Caco-2 (cell line): Measurements from ENCODE around the gene ARHGEF33. TPM values are rescaled to one million over a fixed set of nuclear protein-coding genes. Genes with fewer than 3 reads are reported as not detected.

Experiments used
- BruUV-seq: library from RNA; stranded (reverse); fragments of 400-500 nt; replicated peaks from 2 replicates; lab custom pipeline; 2021; lab: Mats Ljungman, UMichigan
- CTCF ChIA-PET: fragments of 300-600 bp; sonication (Branson Sonifier 250); formaldehyde crosslinking; loops from one replicate; lab custom pipeline; 2022; ENCODE audit warnings: antibody characterized with exemption; lab: Charles Lee
- POLR2A ChIA-PET: fragments of 300-600 bp; sonication (Branson Sonifier 250); formaldehyde crosslinking; loops from one replicate; lab custom pipeline; 2022; ENCODE audit warnings: antibody characterized with exemption; lab: Charles Lee
- DNase-seq, 2 experiments: peaks; one replicate each; pipeline versions ENCODE4 v3.0.0 to v3.0.0-alpha.2; 2020 to 2022
- H3K27me3 ChIP-seq: replicated peaks from 2 replicates; pipeline ENCODE4 v1.6.0; 2011; ENCODE audit warnings: low read length; ENCODE audit not compliant: control insufficient read depth, insufficient read depth
- H3K36me3 ChIP-seq: 2 replicates; pipeline ENCODE4 v1.5.1; 2011; ENCODE audit warnings: low read length; ENCODE audit not compliant: control insufficient read depth, insufficient read depth
- H3K4me1 ChIP-seq: fragments of 250-450 bp; sonication (Bioruptor Pico); 2 replicates; pipeline ENCODE4 v1.5.1; 2020; ENCODE audit warnings: mild to moderate bottlenecking
- H3K4me3 ChIP-seq: 2 replicates; pipeline ENCODE4 v1.5.1; 2011; ENCODE audit warnings: low read depth, mild to moderate bottlenecking, control low read depth, low read length
- H3K9me3 ChIP-seq: fragments of 250-450 bp; sonication (Bioruptor Pico); 2 replicates; pipeline ENCODE4 v1.5.1; 2020; ENCODE audit warnings: mild to moderate bottlenecking, moderate library complexity
- H3K27ac Mint-ChIP-seq: one replicate; pipeline ENCODE4 v1.8.0; 2022; ENCODE audit warnings: mixed read lengths; ENCODE audit not compliant: unreplicated experiment
- H3K27me3 Mint-ChIP-seq: one replicate; pipeline ENCODE4 v1.8.0; 2022; ENCODE audit warnings: mixed read lengths; ENCODE audit not compliant: insufficient read depth, unreplicated experiment
- H3K36me3 Mint-ChIP-seq: one replicate; pipeline ENCODE4 v1.8.0; 2022; ENCODE audit warnings: mild to moderate bottlenecking, mixed read lengths; ENCODE audit not compliant: insufficient read depth, unreplicated experiment
- H3K4me1 Mint-ChIP-seq: one replicate; pipeline ENCODE4 v1.8.0; 2022; ENCODE audit warnings: low read depth, mixed read lengths; ENCODE audit not compliant: unreplicated experiment
- H3K4me3 Mint-ChIP-seq: one replicate; pipeline ENCODE4 v1.8.0; 2022; ENCODE audit warnings: mild to moderate bottlenecking, moderate library complexity, mixed read lengths; ENCODE audit not compliant: unreplicated experiment
- H3K9me3 Mint-ChIP-seq: one replicate; pipeline ENCODE4 v1.8.0; 2022; ENCODE audit warnings: mixed read lengths; ENCODE audit not compliant: unreplicated experiment
- CTCF ChIP-seq, 2 experiments: fragments of 200-600 bp in 1 of 2; IDR thresholded peaks; 1 replicate in 1 of 2; 2 replicates in 1 of 2; pipeline versions ENCODE4 v1.5.1 to v1.8.0; 2011 to 2022; ENCODE audit warnings: antibody characterized with exemption in 1 of 2, control low read depth in 1 of 2, inconsistent platforms in 1 of 2, low read depth in 1 of 2, low read length in 1 of 2, mild to moderate bottlenecking in 1 of 2, moderate library complexity in 1 of 2; ENCODE audit not compliant: insufficient read depth in 1 of 2, severe bottlenecking in 1 of 2, unreplicated experiment in 1 of 2
- intact Hi-C: fragments of 100-400 bp; cut with micrococcal nuclease; formaldehyde crosslinking; loops from one replicate; pipeline ENCODE4 v1.10.0; 2022; ENCODE audit not compliant: unreplicated experiment
- total RNA-seq: library from RNA; stranded (reverse); gene quantifications from 2 replicates; pipeline ENCODE4 v1.2.3, GENCODE V29; 2022

Gene ARHGEF33
- total RNA-seq, 1 experiment from 2014 or later, result not detected

- H3K27me3 ChIP-seq, result no peaks in the 10 kb centered on the region
- BruUV-seq, result no TSS peak
Measured at GRCh38 chr2:38957972-38958371, 68.3 kb downstream of the ARHGEF33 start.

GRCh38 chr2:38959466-38959865 lies 69.8 kb downstream of the ARHGEF33 start:
- no peaks in the 10 kb centered on the region for H3K4me1 ChIP-seq
- no peak for DNase-seq
- H3K36me3 Mint-ChIP-seq, result no peaks in the 10 kb centered on the region
- no peaks in the 10 kb centered on the region for H3K9me3 Mint-ChIP-seq
- no peak overlapping the region for H3K4me3 Mint-ChIP-seq
- intact Hi-C loops, result no loop called here
- no peak overlapping the region for H3K27ac Mint-ChIP-seq
- BruUV-seq, result no TSS peak
- no peak overlapping the region for H3K4me3 ChIP-seq
- H3K9me3 ChIP-seq, result no peaks in the 10 kb centered on the region
- H3K27me3 ChIP-seq, result no peaks in the 10 kb centered on the region
- no peaks in the 10 kb centered on the region for H3K27me3 Mint-ChIP-seq
- H3K4me1 Mint-ChIP-seq, result no peaks in the 10 kb centered on the region
- H3K36me3 ChIP-seq, result no peaks in the 10 kb centered on the region
- ChIA-PET POLR2A (no interaction called here), CTCF (no interaction called here)
- TF ChIP-seq CTCF (IDR thresholded peaks at IDR 0.05; ENCODE audit: insufficient read depth in 1 of 2, low read depth in 1 of 2, low read length in 1 of 2, severe bottlenecking in 1 of 2, unreplicated experiment in 1 of 2), result no peak

More at GRCh38 chr2:38957972-38958371, 68.3 kb downstream of the ARHGEF33 start:
- intact Hi-C loops, result no loop called here
- Histone ChIP-seq H3K9me3 (no peaks in the 10 kb centered on the region), H3K4me1 (no peaks in the 10 kb centered on the region), H3K4me3 (no peak overlapping the region), H3K36me3 (no peaks in the 10 kb centered on the region)
- Mint-ChIP-seq H3K4me1 (no peaks in the 10 kb centered on the region), H3K9me3 (no peaks in the 10 kb centered on the region), H3K4me3 (no peak overlapping the region), H3K27me3 (no peaks in the 10 kb centered on the region), H3K36me3 (no peaks in the 10 kb centered on the region), H3K27ac (no peak overlapping the region)
- no peak for DNase-seq
- POLR2A ChIA-PET, result no interaction called here
- CTCF ChIA-PET, result interaction anchor here (1.1 kb wide), 1 partner anchor 10 kb away, joined by 4 read pairs; no protein-coding TSS in a partner anchor
- TF ChIP-seq CTCF (IDR thresholded peaks at IDR 0.05; ENCODE audit: insufficient read depth in 1 of 2, low read depth in 1 of 2, low read length in 1 of 2, severe bottlenecking in 1 of 2, unreplicated experiment in 1 of 2), result no peak

DNA sequence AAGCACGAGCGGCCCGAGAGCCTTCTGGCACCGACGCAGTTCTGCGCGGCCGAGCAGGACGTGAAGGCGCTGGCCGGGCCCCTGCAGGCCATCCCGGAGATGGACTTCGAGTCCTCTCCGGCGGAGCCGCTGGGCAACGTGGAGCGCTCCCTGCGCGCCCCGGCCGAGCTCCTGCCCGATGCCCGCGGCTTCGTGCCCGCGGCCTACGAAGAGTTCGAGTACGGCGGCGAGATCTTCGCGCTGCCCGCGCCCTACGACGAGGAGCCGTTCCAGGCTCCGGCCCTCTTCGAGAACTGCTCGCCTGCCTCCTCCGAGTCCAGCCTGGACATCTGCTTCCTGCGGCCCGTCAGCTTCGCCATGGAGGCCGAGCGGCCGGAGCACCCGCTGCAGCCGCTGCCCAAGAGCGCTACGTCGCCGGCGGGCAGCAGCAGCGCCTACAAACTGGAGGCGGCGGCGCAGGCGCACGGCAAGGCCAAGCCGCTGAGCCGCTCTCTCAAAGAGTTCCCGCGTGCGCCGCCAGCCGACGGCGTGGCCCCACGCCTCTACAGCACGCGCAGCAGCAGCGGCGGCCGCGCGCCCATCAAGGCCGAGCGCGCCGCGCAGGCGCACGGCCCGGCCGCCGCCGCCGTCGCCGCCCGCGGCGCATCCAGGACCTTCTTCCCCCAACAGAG lies 70.4 kb downstream of the ARHGEF33 start:
- H3K27me3 Mint-ChIP-seq, result no peaks in the 10 kb centered on the region
- POLR2A ChIA-PET, result no interaction called here

More for the DNA sequence above, 70.4 kb downstream of the ARHGEF33 start:
- CTCF ChIA-PET, result no interaction called here
- no peak for DNase-seq
- H3K36me3 Mint-ChIP-seq, result no peaks in the 10 kb centered on the region
- H3K27me3 ChIP-seq, result no peaks in the 10 kb centered on the region
- H3K36me3 ChIP-seq, result no peaks in the 10 kb centered on the region
- intact Hi-C loops, result no loop called here
- BruUV-seq, result no TSS peak
- H3K4me3 Mint-ChIP-seq, result no peak overlapping the region
- H3K27ac Mint-ChIP-seq, result no peak overlapping the region
- no peaks in the 10 kb centered on the region for H3K4me1 Mint-ChIP-seq
- no peak overlapping the region for H3K4me3 ChIP-seq
- no peaks in the 10 kb centered on the region for H3K9me3 ChIP-seq
- H3K9me3 Mint-ChIP-seq, result no peaks in the 10 kb centered on the region
- no peak for TF ChIP-seq CTCF (IDR thresholded peaks at IDR 0.05; ENCODE audit: insufficient read depth in 1 of 2, low read depth in 1 of 2, low read length in 1 of 2, severe bottlenecking in 1 of 2, unreplicated experiment in 1 of 2)
- H3K4me1 ChIP-seq, result no peaks in the 10 kb centered on the region
